ENCODE measurements around the gene WDR64.

DNA sequence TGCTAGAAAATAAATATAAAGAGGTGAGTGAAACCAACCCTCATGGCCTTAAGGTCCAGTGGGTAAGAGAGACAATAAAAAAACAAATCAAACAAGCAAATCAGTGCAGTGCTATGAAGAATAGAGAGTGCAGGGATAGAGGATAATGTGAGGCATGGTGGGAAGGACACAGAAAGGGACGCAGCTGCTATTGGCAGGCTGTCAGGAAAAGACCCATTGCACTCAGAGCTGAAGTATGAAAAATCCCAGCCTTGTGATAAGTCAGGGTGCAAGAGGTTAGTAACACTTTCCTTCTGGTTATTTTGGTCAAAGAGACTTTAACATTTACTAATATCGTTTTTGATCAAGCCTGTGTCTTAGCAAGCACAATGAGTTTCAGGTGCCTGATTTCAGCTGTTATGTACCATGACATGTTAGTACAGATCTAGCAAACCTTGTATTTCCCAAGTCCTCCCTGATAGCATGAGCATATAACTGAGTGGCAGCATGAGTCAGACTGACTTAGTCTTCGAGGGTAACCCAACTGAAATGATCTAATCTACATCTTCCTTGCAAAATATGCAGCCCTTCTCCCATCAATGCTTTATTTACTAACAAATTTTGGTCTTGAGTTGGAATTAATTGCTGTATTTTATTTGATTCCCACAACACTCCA lies 43.6 kb upstream of the WDR64 start:
- TF ChIP-seq POLR2A (IDR thresholded peaks at IDR 0.05): no peak
- TF ChIP-seq, protein P1, sequence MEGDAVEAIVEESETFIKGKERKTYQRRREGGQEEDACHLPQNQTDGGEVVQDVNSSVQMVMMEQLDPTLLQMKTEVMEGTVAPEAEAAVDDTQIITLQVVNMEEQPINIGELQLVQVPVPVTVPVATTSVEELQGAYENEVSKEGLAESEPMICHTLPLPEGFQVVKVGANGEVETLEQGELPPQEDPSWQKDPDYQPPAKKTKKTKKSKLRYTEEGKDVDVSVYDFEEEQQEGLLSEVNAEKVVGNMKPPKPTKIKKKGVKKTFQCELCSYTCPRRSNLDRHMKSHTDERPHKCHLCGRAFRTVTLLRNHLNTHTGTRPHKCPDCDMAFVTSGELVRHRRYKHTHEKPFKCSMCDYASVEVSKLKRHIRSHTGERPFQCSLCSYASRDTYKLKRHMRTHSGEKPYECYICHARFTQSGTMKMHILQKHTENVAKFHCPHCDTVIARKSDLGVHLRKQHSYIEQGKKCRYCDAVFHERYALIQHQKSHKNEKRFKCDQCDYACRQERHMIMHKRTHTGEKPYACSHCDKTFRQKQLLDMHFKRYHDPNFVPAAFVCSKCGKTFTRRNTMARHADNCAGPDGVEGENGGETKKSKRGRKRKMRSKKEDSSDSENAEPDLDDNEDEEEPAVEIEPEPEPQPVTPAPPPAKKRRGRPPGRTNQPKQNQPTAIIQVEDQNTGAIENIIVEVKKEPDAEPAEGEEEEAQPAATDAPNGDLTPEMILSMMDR (IDR thresholded peaks at IDR 0.05): no peak
- TF ChIP-seq POLR2AphosphoS5 (IDR thresholded peaks at IDR 0.05; ENCODE audit: insufficient read depth in 1 of 2, low read depth in 1 of 2): no peak
